A549 (cell line): ENCODE data around the gene KCNIP4. TPM values are rescaled to one million over a fixed set of nuclear protein-coding genes. Genes with fewer than 3 reads are reported as not detected.

Experiments used
- ATAC-seq, 2 experiments: fragments of 200-7000 bp in 1 of 2; fragments of >200 bp in 1 of 2; cut with Nextera tagmentation in 1 of 2; cut with Tn5 transposase in 1 of 2; 3 replicates each; pipeline versions ENCODE4 v1.8.0 to v1.9.1; 2018 to 2020; ENCODE audit warnings: mild to moderate bottlenecking in 1 of 2, moderate library complexity in 1 of 2
- CTCF ChIA-PET: fragments of 300-600 bp; sonication (Branson Sonifier 250); formaldehyde crosslinking; extraction: SDS; loops from one replicate; lab custom pipeline; 2021; ENCODE audit warnings: antibody characterized with exemption, inconsistent platforms; lab: Yijun Ruan, JAX
- POLR2A ChIA-PET: fragments of 350-600 bp; formaldehyde crosslinking; extraction: SDS; loops from one replicate; lab custom pipeline; 2021; ENCODE audit warnings: antibody characterized with exemption, inconsistent platforms; lab: Yijun Ruan, JAX
- DNase-seq, 2 experiments: peaks; one replicate each; pipeline versions ENCODE4 v3.0.0 to v3.0.0-alpha.2; 2011 to 2016; ENCODE audit warnings: low read depth in 1 of 2, low spot score in 1 of 2
- FAIRE-seq: peaks from 2 replicates; lab custom pipeline; 2011; peaks lifted over from hg19 to GRCh38; lab: Jason Lieb, UNC
- H3K27ac ChIP-seq, 2 experiments: fragments of >200 bp; sonication (Bioruptor Twin); formaldehyde crosslinking; 3 replicates each; pipeline ENCODE4 v1.5.1; 2016 to 2017
- H3K4me1 ChIP-seq: fragments of >200 bp; sonication (Bioruptor Twin); formaldehyde crosslinking; 3 replicates; pipeline ENCODE4 v1.6.1; 2016
- H3K4me2 ChIP-seq: fragments of >200 bp; sonication (Bioruptor Twin); formaldehyde crosslinking; 3 replicates; pipeline ENCODE4 v1.6.1; 2016
- H3K4me3 ChIP-seq: fragments of >200 bp; sonication (Bioruptor Twin); formaldehyde crosslinking; 3 replicates; pipeline ENCODE4 v1.5.1; 2016
- H3K9me3 ChIP-seq: fragments of >200 bp; sonication (Bioruptor Twin); formaldehyde crosslinking; 3 replicates; pipeline ENCODE4 v1.6.1; 2016
- BCL3 ChIP-seq: fragments of >200 bp; sonication (Bioruptor Twin); formaldehyde crosslinking; IDR thresholded peaks from 3 replicates; pipeline ENCODE4 v1.6.1; 2016
- CBX2 ChIP-seq: fragments of 200-600 bp; sonication (generic); IDR thresholded peaks from 2 replicates; pipeline ENCODE4 v1.6.1; 2016; ENCODE audit warnings: low read depth, mild to moderate bottlenecking, borderline replicate concordance
- CBX8 ChIP-seq: fragments of 200-600 bp; sonication (generic); IDR thresholded peaks from 2 replicates; pipeline ENCODE4 v1.6.1; 2016
- CEBPB ChIP-seq, 2 experiments: fragments of >200 bp in 1 of 2; sonication (Bioruptor Twin) in 1 of 2; formaldehyde crosslinking in 1 of 2; IDR thresholded peaks; 2 replicates each; pipeline ENCODE4 v1.6.1; 2012 to 2016
- CTCF ChIP-seq: fragments of >200 bp; sonication (Bioruptor Twin); formaldehyde crosslinking; IDR thresholded peaks from 3 replicates; pipeline ENCODE4 v1.5.1; 2016
- EHMT2 ChIP-seq: fragments of 200-600 bp; sonication (generic); IDR thresholded peaks from 2 replicates; pipeline ENCODE4 v1.6.1; 2016; ENCODE audit warnings: antibody characterized with exemption, low read depth, mild to moderate bottlenecking, moderate library complexity
- ELK1 ChIP-seq: fragments of 150-350 bp; IDR thresholded peaks from 2 replicates; pipeline ENCODE4 v1.6.1; 2014; ENCODE audit warnings: low read depth, mild to moderate bottlenecking, low read length
- EP300 ChIP-seq, 2 experiments: fragments of >200 bp; sonication (Bioruptor Twin); formaldehyde crosslinking; IDR thresholded peaks; 2 replicates in 1 of 2; 3 replicates in 1 of 2; pipeline ENCODE4 v1.6.1; 2016 to 2017
- ESRRA ChIP-seq: fragments of 150-350 bp; IDR thresholded peaks from 2 replicates; pipeline ENCODE4 v1.6.1; 2014; ENCODE audit warnings: mild to moderate bottlenecking, low read length, borderline replicate concordance
- FOSB ChIP-seq: fragments of 250-450 bp; sonication (Bioruptor Pico); IDR thresholded peaks from 2 replicates; pipeline ENCODE4 v1.5.0; 2020; ENCODE audit warnings: mild to moderate bottlenecking, moderate library complexity
- GATA3 ChIP-seq: IDR thresholded peaks from 2 replicates; pipeline ENCODE4 v1.6.1; 2012; ENCODE audit warnings: borderline replicate concordance
- HES2 ChIP-seq: fragments of >200 bp; sonication (Bioruptor Twin); formaldehyde crosslinking; IDR thresholded peaks from 2 replicates; pipeline ENCODE4 v1.6.1; 2016
- HOXB13 ChIP-seq: fragments of 250-450 bp; sonication (Bioruptor Pico); IDR thresholded peaks from 2 replicates; pipeline ENCODE4 v1.5.0; 2020; ENCODE audit warnings: low read depth, mild to moderate bottlenecking, moderate library complexity
- HOXB5 ChIP-seq: fragments of 250-450 bp; sonication (Bioruptor Pico); IDR thresholded peaks from 2 replicates; pipeline ENCODE4 v1.5.0; 2020; ENCODE audit warnings: mild to moderate bottlenecking, moderate library complexity
- JUNB ChIP-seq: fragments of >200 bp; sonication (Bioruptor Twin); formaldehyde crosslinking; IDR thresholded peaks from 2 replicates; pipeline ENCODE4 v1.6.1; 2016
- MAX ChIP-seq: IDR thresholded peaks from 2 replicates; pipeline ENCODE4 v1.6.1; 2012
- NFE2L2 ChIP-seq: fragments of 150-350 bp; conservative IDR thresholded peaks from 2 replicates; pipeline ENCODE4 v1.6.1; 2014; ENCODE audit warnings: low read length
- NPAS2 ChIP-seq: fragments of 250-450 bp; sonication (Bioruptor Pico); IDR thresholded peaks from 2 replicates; pipeline ENCODE4 v1.8.0; 2022; ENCODE audit warnings: mild to moderate bottlenecking, moderate library complexity, borderline replicate concordance
- NR3C1 ChIP-seq: fragments of >200 bp; sonication (Bioruptor Twin); formaldehyde crosslinking; IDR thresholded peaks from 3 replicates; pipeline ENCODE4 v1.6.1; 2017
- PHF8 ChIP-seq: fragments of 200-600 bp; sonication (generic); IDR thresholded peaks from 2 replicates; pipeline ENCODE4 v1.6.1; 2016; ENCODE audit warnings: low read depth, mild to moderate bottlenecking, antibody characterized with exemption, moderate library complexity, borderline replicate concordance
- RAD21 ChIP-seq, 2 experiments: fragments of >200 bp in 1 of 2; sonication (Bioruptor Twin) in 1 of 2; formaldehyde crosslinking in 1 of 2; IDR thresholded peaks in 1 of 2; conservative IDR thresholded peaks in 1 of 2; 2 replicates in 1 of 2; 3 replicates in 1 of 2; pipeline ENCODE4 v1.6.1; 2012 to 2018; ENCODE audit warnings: inconsistent platforms in 1 of 2
- REST ChIP-seq: fragments of 200-600 bp; sonication (generic); IDR thresholded peaks from 2 replicates; pipeline ENCODE4 v1.6.1; 2016; ENCODE audit warnings: antibody characterized with exemption, mild to moderate bottlenecking, moderate library complexity
- TFCP2L1 ChIP-seq: fragments of 250-450 bp; sonication (Bioruptor Pico); IDR thresholded peaks from 2 replicates; pipeline ENCODE4 v1.5.0; 2021; ENCODE audit warnings: mild to moderate bottlenecking
- ZC3H11A ChIP-seq: fragments of 450-650 bp; IDR thresholded peaks from 2 replicates; pipeline ENCODE4 v1.6.1; 2014; ENCODE audit warnings: antibody characterized with exemption, mild to moderate bottlenecking
- WGBS: methylation state at CpG from one replicate; pipeline ENCODE4 v1.1.6; 2017; ENCODE audit errors: missing lambda C conversion rate; 5-methylcytosine and 5-hydroxymethylcytosine counted together
- polyA plus RNA-seq, 4 experiments: library from polyadenylated mRNA; depleted of rRNA in 3 of 4; stranded (reverse); fragments of >200 nt; fragmentation: RNase III in 1 of 4; extraction: RNeasy Plus Mini Kit Qiagen cat#74134 plus additional on column Dnase treatment in 1 of 4; gene quantifications; 2 replicates in 3 of 4; 3 replicates in 1 of 4; pipeline ENCODE4 v1.2.3, GENCODE V29; 2011 to 2017

Gene KCNIP4
- polyA plus RNA-seq, 2 of the 4 experiments (the other 2 are of a cell fraction): not detected

GRCh38 chr4:21347142-21347541, 601.4 kb downstream of the KCNIP4 start:
- H3K4me3 ChIP-seq: no peak overlapping the region
- FAIRE-seq (no peak), DNase-seq (no peak), ATAC-seq (no peak)
- POLR2A ChIA-PET: no interaction called here
- 0% methylated on average over 1 of the region's 1 CpG for WGBS
- no peaks in the 10 kb centered on the region for H3K4me1 ChIP-seq
- H3K27ac ChIP-seq: no peak overlapping the region
- no peak overlapping the region for H3K4me2 ChIP-seq
- CTCF ChIA-PET: no interaction called here
- no peaks in the 10 kb centered on the region for H3K9me3 ChIP-seq
- TF ChIP-seq MAX (no peak), PHF8 (no peak), CTCF (no peak)

- no peak for DNase-seq
- FAIRE-seq: no peak
- H3K9me3 ChIP-seq: no peaks in the 10 kb centered on the region
- H3K4me3 ChIP-seq: no peak overlapping the region
- no peaks in the 10 kb centered on the region for H3K4me1 ChIP-seq
- H3K4me2 ChIP-seq: no peak overlapping the region
- 2% methylated on average over 3 of the region's 3 CpGs for WGBS
- no peak overlapping the region for H3K27ac ChIP-seq
- ATAC-seq: no peak
- ChIA-PET POLR2A (no interaction called here), CTCF (no interaction called here)
- no peak for TF ChIP-seq ELK1
- no peak for TF ChIP-seq ZC3H11A
- no peak for TF ChIP-seq BCL3
- TF ChIP-seq HOXB5 (CRISPR knock-in tag): no peak
- no peak for TF ChIP-seq CEBPB (IDR thresholded peaks at IDR 0.05)
- TF ChIP-seq EP300 (IDR thresholded peaks at IDR 0.05): no peak
- no peak for TF ChIP-seq TFCP2L1 (CRISPR knock-in tag)
- TF ChIP-seq NPAS2 (CRISPR knock-in tag): no peak
- TF ChIP-seq FOSB (CRISPR knock-in tag): no peak
Observed at GRCh38 chr4:21327976-21328700, 620.4 kb downstream of the KCNIP4 start.

- POLR2A ChIA-PET: no interaction called here
- CTCF ChIA-PET: no interaction called here
- no peak for ATAC-seq
- no peak for TF ChIP-seq PHF8
- no peak for TF ChIP-seq GATA3
- TF ChIP-seq HOXB13 (CRISPR knock-in tag): no peak
- no peak for TF ChIP-seq BCL3
- no peak for TF ChIP-seq REST
- no peak for TF ChIP-seq MAX
- no peak for TF ChIP-seq CBX8
- TF ChIP-seq NR3C1: no peak
- TF ChIP-seq CBX2: no peak
- TF ChIP-seq EHMT2: no peak
- no peak for TF ChIP-seq ESRRA
- TF ChIP-seq NFE2L2: no peak
- no peak for TF ChIP-seq RAD21 (conservative IDR thresholded peaks at IDR 0.05 in 1 of 2, IDR thresholded peaks at IDR 0.05 in 1 of 2)
- TF ChIP-seq JUNB: no peak
- no peak for TF ChIP-seq HES2
Observed at GRCh38 chr4:21320034-21320433, 628.5 kb downstream of the KCNIP4 start.

More at GRCh38 chr4:21320034-21320433, 628.5 kb downstream of the KCNIP4 start:
- DNase-seq (no peak), FAIRE-seq (no peak)
- no peaks in the 10 kb centered on the region for H3K9me3 ChIP-seq
- WGBS: 0% methylated on average over 1 of the region's 1 CpG
- H3K4me2 ChIP-seq: no peak overlapping the region
- no peak overlapping the region for H3K4me3 ChIP-seq
- H3K27ac ChIP-seq: no peak overlapping the region
- no peaks in the 10 kb centered on the region for H3K4me1 ChIP-seq
